Stimulated activated CD4-positive, alpha-beta T cell treated with anti-CD3 and anti-CD28 coated beads, Interleukin-4, amount 100 ng/mL, for 48 hours (primary cell): ENCODE measurements around the gene SSH2.
"Not testable (repeated sequence)": the region's sequence is repeated elsewhere in the genome, so short reads cannot be mapped to it uniquely, and the experiment has no call there.

Experiments used
- DNase-seq, 2 donors: peaks; one replicate each; pipeline ENCODE4 v3.0.0-alpha.2; 2020; ENCODE audit warnings: low read depth in 2 of 2

Gene SSH2

DNA sequence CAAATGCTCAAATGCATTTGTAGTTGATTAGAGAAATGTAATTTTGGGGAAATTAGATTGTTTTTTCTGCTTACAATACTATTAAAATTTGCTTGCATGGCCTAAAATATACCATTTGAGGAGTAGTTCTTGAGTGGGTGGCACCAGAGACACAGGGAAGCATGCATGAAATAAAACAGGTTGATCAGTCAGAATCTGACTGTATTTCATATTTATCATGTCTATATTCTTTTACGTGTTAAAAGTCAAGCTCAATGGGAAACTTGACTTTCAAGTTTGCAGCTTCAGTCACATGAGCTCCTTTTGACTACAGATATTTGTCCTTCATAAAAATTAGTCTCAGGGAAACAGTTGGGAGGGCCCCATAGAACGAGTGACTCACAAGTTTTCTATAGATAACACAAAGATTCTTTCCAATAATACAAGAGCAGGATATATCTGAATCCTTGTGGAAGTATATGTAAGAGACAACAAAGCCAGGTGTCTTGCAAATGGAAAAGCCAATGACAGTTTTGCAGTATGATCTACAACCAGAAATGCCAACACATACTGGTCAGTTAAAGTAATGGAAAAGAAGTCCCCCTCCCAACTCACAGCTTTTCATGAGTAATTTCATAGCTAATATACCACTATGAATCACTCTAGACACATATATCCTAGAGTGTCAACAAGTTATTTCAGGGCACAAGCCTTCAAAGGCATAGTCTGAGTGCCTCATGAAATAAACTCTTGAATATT, 265.1 kb downstream of the SSH2 start:
- no peak for DNase-seq

- DNase-seq, result no peak
Measured at GRCh38 chr17:29663155-29663554, 266.9 kb downstream of the SSH2 start.

DNA sequence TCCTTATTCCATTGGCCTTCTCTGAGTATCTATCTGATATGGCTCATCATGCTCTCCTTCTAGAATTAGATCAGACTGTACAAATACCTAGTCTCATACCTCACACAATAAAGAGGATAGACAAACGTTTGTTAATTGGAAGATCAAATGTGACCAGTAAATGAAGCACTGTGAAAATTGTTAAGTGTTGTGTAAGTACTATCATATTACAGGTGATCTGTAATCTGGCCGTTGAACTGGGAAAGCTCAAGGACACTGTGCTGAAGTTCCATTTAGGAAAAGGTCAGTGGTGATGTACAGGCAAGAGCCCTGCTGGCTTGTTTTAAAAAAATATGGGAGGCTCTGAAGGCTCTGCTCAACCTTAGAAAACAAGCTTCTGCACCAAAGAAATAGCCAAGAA, 268.8 kb downstream of the SSH2 start:
- no peak for DNase-seq

- no peak for DNase-seq
Measured at GRCh38 chr17:29659155-29659554, 270.9 kb downstream of the SSH2 start.

GRCh38 chr17:29655323-29655722, 274.7 kb downstream of the SSH2 start:
- no peak for DNase-seq

GRCh38 chr17:29653995-29654714, 275.9 kb downstream of the SSH2 start:
- DNase-seq, result no peak

GRCh38 chr17:29652976-29653375, 277.1 kb downstream of the SSH2 start:
- DNase-seq, result no peak

DNA sequence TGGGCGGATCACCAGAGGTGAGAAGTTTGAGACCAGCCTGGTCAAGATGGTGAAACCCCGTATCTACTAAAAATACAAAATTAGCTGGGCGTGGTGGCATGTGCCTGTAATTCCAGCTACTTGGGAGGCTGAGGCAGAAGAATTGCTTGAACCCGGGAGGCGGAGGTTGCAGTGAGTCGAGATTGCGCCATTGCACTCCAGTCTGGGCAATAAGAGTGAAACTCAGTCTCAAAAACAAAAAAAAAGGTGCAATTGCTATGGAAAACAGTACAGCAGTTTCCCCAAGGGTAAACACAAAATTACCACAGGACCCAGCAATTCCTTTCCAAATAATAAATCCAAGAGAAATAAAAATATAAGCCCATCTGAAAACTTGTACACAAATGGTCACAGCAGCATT, 278.1 kb downstream of the SSH2 start:
- DNase-seq, result not testable (repeated sequence)

GRCh38 chr17:29650396-29650795, 279.6 kb downstream of the SSH2 start:
- DNase-seq, result no peak

GRCh38 chr17:29649359-29649758, 280.7 kb downstream of the SSH2 start:
- no peak for DNase-seq

DNA sequence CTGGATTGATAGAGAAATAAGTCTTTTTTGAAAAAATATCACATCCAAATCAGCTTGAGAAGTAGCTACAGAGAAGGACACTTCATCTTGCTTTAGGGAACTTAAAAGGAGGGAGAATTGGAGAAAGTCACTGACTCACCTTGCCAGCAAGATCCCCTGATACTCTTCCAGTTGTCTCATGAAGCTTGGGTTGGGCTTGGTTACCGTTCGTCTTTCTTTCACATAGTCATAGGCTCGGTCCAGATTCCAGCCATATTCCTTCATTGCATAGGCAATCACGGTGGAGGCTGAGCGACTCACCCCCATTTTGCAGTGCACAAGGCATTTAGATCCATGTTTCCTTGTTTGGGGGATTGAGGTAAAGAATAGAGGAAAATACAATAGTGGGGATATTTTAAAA, 282.0 kb downstream of the SSH2 start:
- DNase-seq, result no peak

DNA sequence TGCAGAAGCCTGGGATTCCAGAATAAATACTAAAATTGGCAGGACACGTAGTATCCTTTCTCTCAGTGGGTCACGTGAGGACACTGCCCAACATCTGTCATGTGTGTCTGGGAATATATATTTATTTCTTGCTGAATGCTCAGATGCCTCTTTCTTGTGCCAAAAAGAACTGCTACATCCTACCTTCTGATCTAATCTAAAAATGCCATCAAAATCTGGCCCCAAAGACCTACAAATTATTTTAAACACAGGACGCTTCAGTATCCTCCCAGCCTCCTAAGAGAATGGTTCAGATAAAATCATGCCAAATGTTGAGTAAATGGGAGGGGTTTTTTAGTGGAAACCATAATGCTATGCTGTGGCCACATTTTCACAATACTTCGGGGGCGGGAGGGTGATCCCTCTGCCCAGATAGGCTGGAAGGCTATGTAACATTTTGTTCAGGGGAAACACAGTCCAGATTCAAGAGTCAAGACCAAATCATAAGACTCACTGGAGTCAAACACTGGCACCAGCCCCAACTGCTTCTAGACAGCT, 284.4 kb downstream of the SSH2 start:
- no peak for DNase-seq

- no peak for DNase-seq
Measured at GRCh38 chr17:29643817-29644160, 286.2 kb downstream of the SSH2 start.

- DNase-seq, result no peak
Measured at GRCh38 chr17:29642171-29642611, 287.8 kb downstream of the SSH2 start.

- no peak for DNase-seq
Measured at GRCh38 chr17:29640981-29641642, 288.9 kb downstream of the SSH2 start.

- no peak for DNase-seq
Measured at GRCh38 chr17:29640413-29640812, 289.6 kb downstream of the SSH2 start.

GRCh38 chr17:29633886-29634285, 296.1 kb downstream of the SSH2 start:
- DNase-seq, result no peak

GRCh38 chr17:29630630-29631193, 299.3 kb downstream of the SSH2 start:
- DNase-seq, result no peak

- DNase-seq, result no peak
Measured at GRCh38 chr17:29629839-29630238, 300.2 kb downstream of the SSH2 start.

GRCh38 chr17:29628644-29629043, 301.4 kb downstream of the SSH2 start:
- DNase-seq, result no peak

GRCh38 chr17:29627951-29628350, 302.1 kb downstream of the SSH2 start:
- no peak for DNase-seq

DNA sequence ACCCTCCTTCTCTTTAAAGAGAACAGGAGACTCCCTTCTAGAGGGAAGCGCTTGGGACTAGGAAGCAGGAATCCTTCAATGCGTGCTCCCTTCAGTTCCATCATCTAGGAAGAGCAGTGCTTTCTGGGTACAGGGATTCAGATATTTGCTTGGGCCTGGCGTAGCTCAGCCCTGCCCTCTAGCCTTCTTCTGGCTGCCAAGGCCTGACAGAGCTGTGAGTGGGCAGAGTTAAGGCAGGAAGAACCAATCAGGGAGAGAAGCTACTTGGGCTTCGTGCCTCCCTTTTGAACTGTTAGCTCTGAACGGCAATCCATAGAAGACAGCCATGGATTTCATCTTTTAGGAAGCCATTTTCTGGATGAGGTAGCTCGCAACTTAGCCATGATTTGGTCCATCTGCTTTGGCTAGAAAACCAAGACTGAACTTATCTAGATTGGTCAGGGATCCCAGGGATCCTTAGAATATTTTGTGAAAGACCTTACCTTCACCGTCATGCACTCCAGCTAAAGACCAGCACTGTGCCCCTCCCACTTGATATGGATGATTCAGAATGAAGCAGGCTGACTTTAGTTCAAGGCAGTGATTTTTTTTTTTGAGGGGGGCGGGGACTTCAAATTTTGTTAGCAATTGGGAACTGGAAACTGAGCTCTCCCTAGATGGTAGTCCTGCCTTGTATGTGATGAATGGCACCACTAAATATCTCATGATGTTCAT, 304.8 kb downstream of the SSH2 start:
- DNase-seq, result no peak
